ENCODE results near the gene TAL2. TPM values are rescaled to one million over a fixed set of nuclear protein-coding genes. Genes with fewer than 3 reads are reported as not detected.
A peak's percentile ranks its signal among the peaks of the same experiment; 100 is the strongest.

Gene TAL2
- total and polyA plus RNA-seq, 9 of the 15 experiments (the other 6 are each of a cell fraction or from before 2014, with no cell fraction given), result 0.21 to 3.7 (median 1.1) TPM; not detected in 1

- no TSS peak for BruUV-seq (replicated peaks)
Observed at GRCh38 chr9:105632807-105633206, 29.4 kb upstream of the TAL2 start.

More at GRCh38 chr9:105632807-105633206, 29.4 kb upstream of the TAL2 start:
- Histone ChIP-seq H3K4me1 (replicated peaks in 1 of 2; ENCODE audit: control insufficient read depth in 2 of 2, insufficient read depth in 2 of 2, low read length in 2 of 2) (no peaks in the 10 kb centered on the region), H3K36me3 (ENCODE audit: control insufficient read depth, insufficient read depth, low read length) (no peaks in the 10 kb centered on the region; the same call in 1 of the 3 replicates), H4K20me1 (replicated peaks; ENCODE audit: control insufficient read depth, insufficient read depth, low read length) (no peaks in the 10 kb centered on the region), H3K9ac (ENCODE audit: insufficient read depth in 1 of 2, low read depth in 2 of 2, low read length in 2 of 2) (no peak overlapping the region), H3K9me1 (ENCODE audit: control insufficient read depth, insufficient read depth, low read length) (no peaks in the 10 kb centered on the region), H3K9me3 (replicated peaks; ENCODE audit: control insufficient read depth, insufficient read depth, low read depth, low read length) (no peaks in the 10 kb centered on the region), H3K4me2 (ENCODE audit: insufficient read depth, low read length) (no peak overlapping the region), H3K4me3 (no peak overlapping the region), H2AFZ (ENCODE audit: low read depth, low read length) (no peak overlapping the region), H3K27me3 (ENCODE audit: control insufficient read depth in 2 of 2, insufficient read depth in 2 of 2, low read length in 2 of 2) (no peaks in the 10 kb centered on the region), H3K79me2 (ENCODE audit: control insufficient read depth, insufficient read depth, low read length) (no peaks in the 10 kb centered on the region), H3K27ac (ENCODE audit: extremely low read depth, low read depth, low read length) (no peak overlapping the region)
- ChIA-PET POLR2A (interaction anchor here (1.1 to 1.7 kb wide), 2 partner anchors 13 to 48 kb away, joined by 3 to 7 read pairs; no protein-coding TSS in a partner anchor), CTCF (ENCODE audit: low intra/inter-chr PET ratio) (no interaction called here)
- FAIRE-seq, result no peak
- WGBS (ENCODE audit: insufficient coverage, low coverage, missing lambda C conversion rate), result 44% methylated on average over 1 of the region's 1 CpG
- TF ChIP-seq NR0B1 (IDR thresholded peaks at IDR 0.05; ENCODE audit: partially characterized antibody) (no peak), ARID1B (IDR thresholded peaks at IDR 0.05) (no peak), SMARCA4 (IDR thresholded peaks at IDR 0.05) (no peak), HSF4 (CRISPR knock-in tag; IDR thresholded peaks at IDR 0.05; ENCODE audit: borderline replicate concordance) (no peak), RFX1 (IDR thresholded peaks at IDR 0.05) (no peak), ZFP91 (CRISPR knock-in tag; IDR thresholded peaks at IDR 0.05) (no peak)
- no peak for DNase-seq (ENCODE audit: extremely low read depth in 1 of 4, low spot score in 3 of 4)
- ATAC-seq, result peak; percentile 68
- intact Hi-C loops (cut with micrococcal nuclease), result no loop called here
- in situ Hi-C loops (cut with MboI), result no loop called here

Data from K562 (cell line).